Activated T-helper 1 cell treated with anti-CD3 and anti-CD28 coated beads, Interleukin-2, amount 50 U/mL, for 16 hours (primary cell): ENCODE results near the gene CRTC1.
"Not testable (repeated sequence)": the region's sequence is repeated elsewhere in the genome, so short reads cannot be mapped to it uniquely, and the experiment has no call there.

ENCODE experiments used
- DNase-seq, 2 donors: peaks; one replicate each; pipeline ENCODE4 v3.0.0-alpha.2; 2020; ENCODE audit warnings: low read depth in 1 of 2, low spot score in 1 of 2

CRTC1 gene

GRCh38 chr19:18668744-18669523 lies 14.5 kb upstream of the CRTC1 start:
- DNase-seq, result no peak

DNA sequence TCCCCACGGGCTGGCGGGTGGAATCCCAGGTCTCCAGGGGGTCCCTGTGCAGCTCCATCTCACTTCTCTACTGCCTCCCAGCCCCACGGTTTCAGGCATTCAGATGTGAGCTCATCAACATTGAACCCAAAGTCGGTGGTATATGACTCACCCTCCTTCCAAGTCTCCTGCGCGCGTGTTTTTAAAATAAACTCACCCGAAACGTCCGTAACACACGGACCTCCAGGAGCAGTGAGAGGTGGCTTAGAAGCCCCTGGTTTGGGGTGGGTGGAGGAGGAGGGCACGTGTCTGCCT lies 14.0 kb upstream of the CRTC1 start:
- DNase-seq, result no peak

DNA sequence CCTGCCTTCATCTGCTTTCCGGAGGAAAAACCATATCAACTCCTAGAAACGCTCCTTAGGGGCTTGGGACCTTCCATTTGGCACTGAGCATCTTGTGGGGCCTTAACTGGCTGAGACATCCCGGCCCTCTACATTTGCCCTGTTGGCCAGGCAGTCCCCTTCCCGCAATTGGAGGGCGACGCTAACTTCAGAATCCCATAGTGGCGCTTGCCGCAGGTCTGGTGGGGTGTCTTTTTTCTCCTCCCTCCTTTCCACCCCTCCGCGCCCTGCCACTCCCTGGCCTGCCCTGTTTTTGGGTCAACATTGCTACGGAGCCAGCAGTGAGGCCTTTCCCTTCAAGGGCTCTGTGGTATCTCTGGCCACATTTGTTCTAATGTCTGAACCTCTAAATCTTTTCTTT lies 13.6 kb upstream of the CRTC1 start:
- DNase-seq, result no peak

GRCh38 chr19:18670312-18670711 lies 13.2 kb upstream of the CRTC1 start:
- DNase-seq, result no peak

- DNase-seq, result no peak
Observed at GRCh38 chr19:18671303-18672043, 12.0 kb upstream of the CRTC1 start.

DNA sequence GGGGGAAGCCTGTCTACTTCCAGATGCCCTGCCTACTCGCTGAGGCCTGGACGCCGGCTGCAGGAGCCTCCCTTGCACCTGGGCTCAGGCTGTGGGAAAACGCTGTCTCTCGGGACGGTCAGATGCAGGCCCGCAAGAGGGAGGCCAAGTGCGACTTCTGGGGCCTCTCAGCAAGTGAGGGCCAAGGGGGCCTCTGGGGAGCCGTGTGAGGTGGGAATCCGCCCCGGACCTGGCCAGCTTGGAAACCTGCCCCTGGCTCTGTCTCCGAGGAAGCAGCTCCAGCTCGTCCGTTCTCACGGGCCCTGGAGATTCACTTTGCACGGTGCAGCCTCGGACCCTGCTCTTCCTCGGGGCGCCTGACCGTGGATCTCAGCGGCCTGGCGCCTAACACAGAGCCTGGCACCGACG lies 11.4 kb upstream of the CRTC1 start:
- no peak for DNase-seq

GRCh38 chr19:18672606-18673337 lies 10.7 kb upstream of the CRTC1 start:
- no peak for DNase-seq

DNA sequence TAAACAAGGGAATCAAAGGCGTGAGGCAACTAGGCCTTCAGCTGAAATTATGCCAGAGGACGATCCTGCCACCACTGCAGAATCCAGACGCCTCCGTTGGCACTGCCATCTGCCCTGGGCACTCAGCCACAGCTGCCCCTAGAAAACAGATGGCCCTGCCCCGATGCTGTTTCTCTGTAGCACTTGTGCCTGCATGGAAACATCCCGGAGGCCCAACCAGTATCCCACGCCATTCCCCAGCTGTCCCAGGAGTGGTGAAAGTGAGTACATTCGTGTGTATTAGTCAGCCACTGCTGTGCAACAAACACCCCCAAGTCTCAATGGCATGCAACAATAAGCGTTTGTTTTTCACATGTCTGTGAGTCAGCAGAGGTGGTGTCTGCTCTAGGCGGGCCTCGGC lies 8.9 kb upstream of the CRTC1 start:
- no peak for DNase-seq

DNA sequence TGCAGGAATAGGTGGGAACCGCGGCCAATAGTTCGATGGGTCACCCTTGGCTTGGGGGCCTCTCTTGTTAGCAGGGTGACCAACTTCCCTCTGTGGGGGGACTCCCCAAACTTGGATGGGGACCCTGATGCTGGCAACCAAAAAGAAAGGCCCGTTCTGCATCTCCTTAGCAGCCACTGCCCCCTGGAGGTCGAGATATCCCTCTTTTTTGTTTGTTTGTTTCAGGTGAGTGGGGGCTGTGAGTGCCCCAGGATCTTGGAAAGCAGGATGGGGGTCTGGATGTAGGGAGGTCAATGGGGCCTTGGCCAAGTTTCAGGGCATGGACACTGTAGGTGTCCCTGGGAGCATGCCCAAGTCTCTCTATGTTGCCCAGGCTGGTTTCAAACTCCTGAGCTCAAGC lies 7.7 kb upstream of the CRTC1 start:
- no peak for DNase-seq

DNA sequence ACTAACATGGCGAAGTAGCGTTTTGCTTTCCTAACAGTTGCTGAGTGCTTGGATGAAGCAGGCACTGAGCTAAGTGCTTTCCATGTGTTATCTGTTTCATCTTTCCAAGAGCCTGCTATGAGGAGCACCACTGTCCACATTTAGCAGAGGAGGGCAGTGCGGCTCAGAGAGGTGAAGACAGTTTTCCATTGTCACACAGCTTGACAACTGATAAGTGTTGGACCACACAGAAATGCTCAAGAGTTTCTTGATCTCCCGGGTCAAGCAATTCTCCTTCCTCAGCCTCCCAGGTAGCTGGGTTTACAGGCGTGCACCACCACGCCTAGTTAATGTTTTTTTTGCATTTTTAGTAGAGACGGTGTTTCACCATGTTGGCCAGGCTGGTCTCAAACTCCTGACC lies 6.8 kb upstream of the CRTC1 start:
- DNase-seq, result no peak

DNA sequence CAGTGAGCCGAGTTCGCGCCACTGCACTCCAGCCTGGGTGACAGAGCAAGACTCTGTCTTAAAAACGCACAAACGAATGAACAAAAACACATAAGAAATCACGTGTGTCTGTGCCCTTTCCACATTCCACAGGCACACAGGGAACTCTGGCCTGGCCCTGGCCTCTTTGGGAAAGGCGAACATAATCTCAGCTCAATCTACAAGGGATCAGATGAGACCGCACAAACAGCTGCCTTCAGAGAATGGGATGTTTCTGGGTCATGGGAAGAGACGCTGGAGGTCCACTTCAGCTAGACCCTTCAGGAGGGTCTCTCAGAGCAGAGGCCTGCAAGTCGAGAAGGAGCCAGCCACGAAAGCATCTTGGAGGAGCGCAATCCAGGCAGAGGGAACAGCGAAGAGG lies 6.3 kb upstream of the CRTC1 start:
- no peak for DNase-seq

GRCh38 chr19:18680148-18680547 lies 3.3 kb upstream of the CRTC1 start:
- not testable (repeated sequence) for DNase-seq

- no peak for DNase-seq
Observed at GRCh38 chr19:18682807-18683108, 722 bp upstream of the CRTC1 start.

DNA sequence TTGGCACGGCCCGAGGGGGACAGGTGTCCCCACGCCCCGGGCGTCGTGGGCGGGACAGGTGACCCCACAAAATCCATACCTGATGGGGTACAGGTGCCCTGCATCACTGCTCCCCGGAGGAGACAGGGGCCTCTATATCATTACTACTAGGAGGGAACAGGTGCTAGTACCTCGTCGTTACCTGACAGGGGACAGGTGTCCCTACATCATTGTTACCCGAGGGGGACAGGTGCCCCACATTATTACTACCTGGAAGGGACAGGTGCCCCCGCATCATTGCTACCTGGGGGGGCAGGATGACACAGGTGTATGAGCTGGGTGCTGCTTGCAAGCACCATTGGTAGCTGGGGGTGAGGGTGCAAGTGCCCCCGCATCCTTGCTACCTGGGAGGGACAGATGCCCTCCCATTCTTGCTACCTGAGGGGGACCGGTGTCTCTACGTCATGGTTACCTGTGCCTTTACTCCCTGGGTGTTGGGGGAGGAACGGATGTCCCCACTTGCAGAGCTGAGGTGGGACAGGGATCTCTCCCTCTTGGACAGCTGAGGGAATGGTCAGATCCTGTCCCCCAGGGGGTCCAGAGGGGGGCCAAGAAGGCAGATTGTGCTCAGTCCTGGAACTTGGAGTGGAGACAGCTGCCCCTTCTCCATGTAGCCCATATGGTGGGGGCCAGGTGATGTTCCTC lies 620 bp downstream of the CRTC1 start:
- DNase-seq, result no peak

DNA sequence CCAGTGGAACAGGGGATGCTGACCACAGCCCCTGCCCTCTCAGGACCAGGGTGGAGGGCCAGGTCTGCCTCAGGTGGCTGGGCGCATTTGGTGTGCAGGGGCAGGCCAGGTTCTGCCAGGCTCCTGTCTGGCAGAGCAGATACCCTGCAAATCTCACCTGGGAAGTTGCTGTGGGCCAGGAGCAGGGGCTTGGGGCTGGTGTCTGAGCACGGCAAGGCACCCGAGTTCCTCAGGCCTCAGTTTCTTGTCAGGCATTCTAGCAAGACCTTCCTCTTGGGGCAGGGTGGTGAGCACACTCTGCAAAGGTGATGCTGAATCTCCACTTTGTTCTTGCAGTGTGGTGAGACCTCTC lies 1.1 kb downstream of the CRTC1 start:
- DNase-seq, result no peak

- no peak for DNase-seq
Observed at GRCh38 chr19:18685597-18686190, 2.2 kb downstream of the CRTC1 start.

DNA sequence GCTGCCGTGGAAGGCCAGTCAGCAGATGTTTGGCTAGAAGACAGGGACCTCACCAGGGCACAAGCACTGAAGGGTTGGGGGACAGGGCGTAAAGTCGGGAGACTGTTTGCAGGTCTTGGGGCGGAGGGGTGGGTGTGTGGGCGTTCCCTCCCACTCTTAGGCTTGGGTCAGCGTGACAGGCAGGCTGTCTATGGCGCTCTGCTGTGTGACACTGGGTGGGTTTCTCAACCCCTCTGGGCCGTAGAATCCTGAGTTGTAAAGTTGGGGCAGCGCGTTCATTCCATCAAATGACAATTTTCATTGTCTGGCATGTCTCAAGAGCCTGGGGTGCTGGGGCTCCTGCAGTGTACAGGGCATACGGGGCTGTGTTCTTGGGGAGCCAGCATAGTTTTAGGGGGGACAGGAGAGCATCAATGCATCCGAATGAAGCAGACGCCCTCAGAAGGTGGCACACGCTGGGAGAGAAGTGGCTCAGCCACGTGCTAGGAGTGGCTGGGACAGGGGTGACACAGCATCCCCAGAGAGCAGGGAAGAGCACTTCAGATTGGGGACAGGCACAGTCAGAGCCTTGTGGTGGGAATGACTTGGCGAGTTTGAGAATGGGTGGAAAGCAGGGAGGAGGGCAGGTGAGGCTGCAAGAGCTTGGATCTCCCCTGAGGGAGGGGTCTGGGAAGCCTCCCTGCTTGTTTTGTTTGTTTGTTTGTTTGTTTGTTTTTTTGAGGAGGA lies 4.4 kb downstream of the CRTC1 start:
- DNase-seq, result no peak

DNA sequence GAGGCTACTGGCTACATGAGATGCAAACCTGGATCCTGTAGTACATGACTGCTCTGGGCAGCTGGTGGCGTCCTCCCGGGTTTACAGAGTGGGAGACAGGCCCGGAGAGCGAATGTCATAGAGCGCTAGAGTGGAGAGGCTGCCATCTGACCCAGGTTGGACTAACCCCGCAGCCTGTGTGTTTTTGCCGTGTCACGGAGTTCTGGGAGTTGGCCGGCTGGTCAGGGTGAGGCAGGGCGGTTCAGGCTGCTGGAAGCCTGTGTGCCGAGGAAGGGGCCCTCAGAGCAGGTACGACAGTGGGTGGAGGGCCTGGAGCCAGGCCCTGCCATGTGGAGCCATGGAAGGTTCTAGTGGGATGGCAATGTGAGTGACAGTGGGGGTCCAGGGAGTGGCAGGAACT lies 12.5 kb downstream of the CRTC1 start:
- DNase-seq, result no peak

- no peak for DNase-seq
Observed at GRCh38 chr19:18697680-18698079, 14.2 kb downstream of the CRTC1 start.

GRCh38 chr19:18698321-18699167 lies 15.1 kb downstream of the CRTC1 start:
- no peak for DNase-seq
